HepG2 (cell line): Measurements from ENCODE around the gene NUTF2. TPM values are rescaled to one million over a fixed set of nuclear protein-coding genes. Genes with fewer than 3 reads are reported as not detected.

Source experiments
- CREB1 ChIP-seq, 2 experiments: fragments of 450-650 bp in 1 of 2; IDR thresholded peaks; 2 replicates each; pipeline ENCODE4 v1.6.1; 2016 to 2017; ENCODE audit warnings: control low read depth in 1 of 2, mild to moderate bottlenecking in 1 of 2, missing compliant biosample characterization in 1 of 2, missing genetic modification characterization in 1 of 2
- ELF3 ChIP-seq: IDR thresholded peaks from 2 replicates; pipeline ENCODE4 v1.6.1; 2016; ENCODE audit warnings: missing genetic modification reagents, missing compliant biosample characterization
- ESRRA ChIP-seq: sonication (generic); formaldehyde crosslinking; IDR thresholded peaks from 2 replicates; pipeline ENCODE4 v1.5.1; 2020; ENCODE audit warnings: mild to moderate bottlenecking, low read depth, missing genetic modification reagents
- KDM5A ChIP-seq: fragments of 200-600 bp; sonication (generic); IDR thresholded peaks from 2 replicates; pipeline ENCODE4 v1.7.0; 2018; ENCODE audit warnings: antibody characterized with exemption, mild to moderate bottlenecking, low read length, borderline replicate concordance
- MAFK ChIP-seq, 2 experiments: IDR thresholded peaks in 1 of 2; conservative IDR thresholded peaks in 1 of 2; 2 replicates each; pipeline ENCODE4 v1.6.1; 2011; ENCODE audit warnings: improper control_type of control experiment in 2 of 2, low read length in 2 of 2
- NCOR1 ChIP-seq: fragments of 200-600 bp; sonication (generic); IDR thresholded peaks from 2 replicates; pipeline ENCODE4 v1.7.0; 2017; ENCODE audit warnings: antibody characterized with exemption, low read length, borderline replicate concordance
- PAXIP1 ChIP-seq: sonication (generic); formaldehyde crosslinking; conservative IDR thresholded peaks from 2 replicates; pipeline ENCODE4 v1.4.0; 2020; ENCODE audit warnings: mild to moderate bottlenecking, missing genetic modification reagents, moderate library complexity
- POGK ChIP-seq: sonication (generic); formaldehyde crosslinking; conservative IDR thresholded peaks from 2 replicates; pipeline ENCODE4 v1.8.0; 2022; ENCODE audit warnings: mild to moderate bottlenecking, moderate library complexity, missing genetic modification reagents
- PPARG ChIP-seq: conservative IDR thresholded peaks from 2 replicates; pipeline ENCODE4 v1.6.1; 2016; ENCODE audit warnings: missing biosample characterization, missing genetic modification reagents
- PTBP1 ChIP-seq: fragments of 200-400 bp; formaldehyde crosslinking; IDR thresholded peaks from 2 replicates; pipeline ENCODE4 v1.6.1; 2018; ENCODE audit warnings: low read length, low read depth; ENCODE audit not compliant: poor library complexity, severe bottlenecking
- SRSF1 ChIP-seq: fragments of 200-400 bp; formaldehyde crosslinking; optimal IDR thresholded peaks from 2 replicates; pipeline ENCODE3; 2017; ENCODE audit warnings: mild to moderate bottlenecking, low read depth, low read length, moderate library complexity
- U2AF1 ChIP-seq: fragments of 200-400 bp; formaldehyde crosslinking; optimal IDR thresholded peaks from 2 replicates; pipeline ENCODE3; 2017; ENCODE audit warnings: mild to moderate bottlenecking, low read depth, low read length
- ZC3H13 ChIP-seq: sonication (generic); formaldehyde crosslinking; IDR thresholded peaks from 2 replicates; pipeline ENCODE4 v1.8.1; 2023; ENCODE audit warnings: mild to moderate bottlenecking, missing genetic modification reagents, moderate library complexity
- ZNF12 ChIP-seq: sonication (generic); formaldehyde crosslinking; IDR thresholded peaks from 2 replicates; pipeline ENCODE4 v1.5.0; 2020; ENCODE audit warnings: missing genetic modification reagents
- ZNF124 ChIP-seq: sonication (generic); formaldehyde crosslinking; IDR thresholded peaks from 2 replicates; pipeline ENCODE4 v1.4.0; 2020; ENCODE audit warnings: missing genetic modification reagents
- ZNF232 ChIP-seq: sonication (generic); formaldehyde crosslinking; IDR thresholded peaks from 2 replicates; pipeline ENCODE4 v1.4.0; 2020; ENCODE audit warnings: missing genetic modification reagents, borderline replicate concordance
- ZNF337 ChIP-seq: sonication (generic); formaldehyde crosslinking; IDR thresholded peaks from 2 replicates; pipeline ENCODE4 v1.5.1; 2020; ENCODE audit warnings: missing genetic modification reagents, low read depth, mild to moderate bottlenecking, borderline replicate concordance
- ZNF567 ChIP-seq: sonication (generic); formaldehyde crosslinking; IDR thresholded peaks from 2 replicates; pipeline ENCODE4 v1.8.1; 2023; ENCODE audit warnings: mild to moderate bottlenecking, missing genetic modification reagents, borderline replicate concordance
- polyA plus RNA-seq, 8 experiments: library from polyadenylated mRNA; depleted of rRNA in 3 of 8; stranded (reverse) in 7 of 8; unstranded in 1 of 8; fragments of >200 nt; fragmentation: Illumina TruSeq in 4 of 8; extraction: Trizol in 4 of 8; gene quantifications; 2 replicates each; pipeline versions ENCODE4 v1.2.1 to v1.2.3, GENCODE V29; 2011 to 2016; ENCODE audit warnings: low read depth in 4 of 8, missing spikeins in 1 of 8, mixed read lengths in 1 of 8; ENCODE audit not compliant: insufficient read depth in 1 of 8
- total RNA-seq, 5 experiments: library from RNA; depleted of rRNA; stranded (reverse); fragments of >200 nt; fragmentation: Illumina TruSeq; extraction: Trizol; gene quantifications; 2 replicates each; pipeline ENCODE4 v1.2.3, GENCODE V29; 2016; ENCODE audit warnings: low read depth in 1 of 5
- TF ChIP-seq, protein P1 (sequence below): sonication (generic); formaldehyde crosslinking; IDR thresholded peaks from 2 replicates; pipeline ENCODE4 v1.8.1; 2023; ENCODE audit warnings: mild to moderate bottlenecking, moderate library complexity, missing genetic modification reagents
- TF ChIP-seq, protein P2 (sequence below): sonication (generic); formaldehyde crosslinking; IDR thresholded peaks from 2 replicates; pipeline ENCODE4 v1.4.0; 2020; ENCODE audit warnings: missing genetic modification reagents

NUTF2 gene
- total and polyA plus RNA-seq, 2 of the 13 experiments (the other 11 are each of a cell fraction or from before 2014, with no cell fraction given) = 168 to 214 TPM

GRCh38 chr16:67846320-67847063 lies at the start of gene NUTF2 (continued):
- TF ChIP-seq PAXIP1 (CRISPR knock-in tag) (peak; percentile 92), PTBP1 (no peak), ZNF567 (CRISPR knock-in tag) (peak; percentile 67; the same call in 1 of the 2 replicates), MAFK (conservative IDR thresholded peaks at IDR 0.05 in 1 of 2, IDR thresholded peaks at IDR 0.05 in 1 of 2; ENCODE audit: low read length in 2 of 2) (no peak), KDM5A (peak; percentile 72), ZNF124 (CRISPR knock-in tag) (peak; percentile 91; the same call in 1 of the 2 replicates), NCOR1 (peak; percentile 85; the same call in 1 of the 2 replicates), ZNF12 (CRISPR knock-in tag) (no peak; the same call in 1 of the 2 replicates), ZC3H13 (no peak), SRSF1 (peak; percentile 97), ESRRA (CRISPR knock-in tag) (peak; percentile 57; the same call in 1 of the 2 replicates), ZNF337 (CRISPR knock-in tag) (0 out of 2 replicates have a peak, but pooled peaks have one; percentile 49), PPARG (CRISPR knock-in tag) (peak; percentile 61), ZNF232 (CRISPR knock-in tag) (peak; percentile 78; the same call in 1 of the 2 replicates), CREB1 (IDR thresholded peaks at IDR 0.05) (peak; percentile 77), CREB1 (CRISPR knock-in tag; IDR thresholded peaks at IDR 0.05) (peak; percentile 81; the same call in 1 of the 2 replicates), U2AF1 (peak; percentile 60), POGK (CRISPR knock-in tag) (peak; percentile 83; the same call in 1 of the 2 replicates), ELF3 (CRISPR knock-in tag) (peak; percentile 73; the same call in 1 of the 2 replicates)
- TF ChIP-seq, protein P1, sequence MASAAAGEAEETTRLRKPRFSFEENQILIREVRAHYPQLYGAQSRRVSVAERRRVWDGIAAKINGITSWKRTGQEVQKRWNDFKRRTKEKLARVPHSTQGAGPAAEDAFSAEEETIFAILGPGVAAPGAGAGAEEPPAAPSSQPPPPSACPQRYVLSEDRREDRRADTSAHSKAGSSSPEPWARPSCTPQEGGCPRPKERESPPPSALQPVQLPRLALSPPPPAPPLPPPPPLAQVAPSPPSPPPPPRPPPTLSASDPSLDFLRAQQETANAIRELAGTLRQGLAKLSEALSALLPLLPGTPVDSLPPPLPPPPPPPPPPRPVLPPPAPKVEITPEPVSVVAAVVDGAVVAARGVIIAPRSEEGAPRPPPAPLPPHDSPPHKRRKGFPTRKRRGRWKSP (CRISPR knock-in tag) = peak; percentile 91
- TF ChIP-seq, protein P2, sequence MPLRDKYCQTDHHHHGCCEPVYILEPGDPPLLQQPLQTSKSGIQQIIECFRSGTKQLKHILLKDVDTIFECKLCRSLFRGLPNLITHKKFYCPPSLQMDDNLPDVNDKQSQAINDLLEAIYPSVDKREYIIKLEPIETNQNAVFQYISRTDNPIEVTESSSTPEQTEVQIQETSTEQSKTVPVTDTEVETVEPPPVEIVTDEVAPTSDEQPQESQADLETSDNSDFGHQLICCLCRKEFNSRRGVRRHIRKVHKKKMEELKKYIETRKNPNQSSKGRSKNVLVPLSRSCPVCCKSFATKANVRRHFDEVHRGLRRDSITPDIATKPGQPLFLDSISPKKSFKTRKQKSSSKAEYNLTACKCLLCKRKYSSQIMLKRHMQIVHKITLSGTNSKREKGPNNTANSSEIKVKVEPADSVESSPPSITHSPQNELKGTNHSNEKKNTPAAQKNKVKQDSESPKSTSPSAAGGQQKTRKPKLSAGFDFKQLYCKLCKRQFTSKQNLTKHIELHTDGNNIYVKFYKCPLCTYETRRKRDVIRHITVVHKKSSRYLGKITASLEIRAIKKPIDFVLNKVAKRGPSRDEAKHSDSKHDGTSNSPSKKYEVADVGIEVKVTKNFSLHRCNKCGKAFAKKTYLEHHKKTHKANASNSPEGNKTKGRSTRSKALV = peak; percentile 13; the same call in 1 of the 2 replicates
